Activated CD4-positive, alpha-beta memory T cell treated with anti-CD3 and anti-CD28 coated beads, Interleukin-2, amount 10 ng/mL, durations not matched to agents 7 days and 5 days (primary cell): ENCODE measurements around the gene PRKAR2A. TPM values are rescaled to one million over a fixed set of nuclear protein-coding genes. Genes with fewer than 3 reads are reported as not detected.
A peak's percentile ranks its signal among the peaks of the same experiment; 100 is the strongest.
"Not testable (repeated sequence)": the region's sequence is repeated elsewhere in the genome, so short reads cannot be mapped to it uniquely, and the experiment has no call there.

Experiments
- CTCF ChIA-PET: fragments of 350-600 bp; sonication (Branson Sonifier 250); formaldehyde crosslinking; loops from one replicate; lab custom pipeline; 2021; ENCODE audit warnings: antibody characterized with exemption, inconsistent platforms; lab: Charles Lee
- POLR2A ChIA-PET: fragments of 350-600 bp; sonication (Branson Sonifier 250); formaldehyde crosslinking; loops from one replicate; lab custom pipeline; 2021; ENCODE audit warnings: antibody characterized with exemption; lab: Charles Lee
- DNase-seq: peaks from one replicate; pipeline ENCODE4 v3.0.0-alpha.2; 2020
- H3K27ac Mint-ChIP-seq: one replicate; pipeline ENCODE4 v1.8.0; 2021; ENCODE audit warnings: mild to moderate bottlenecking, mixed read lengths
- H3K27me3 Mint-ChIP-seq: one replicate; pipeline ENCODE4 v1.8.0; 2021; ENCODE audit warnings: mixed read lengths
- H3K36me3 Mint-ChIP-seq: one replicate; pipeline ENCODE4 v1.8.0; 2021; ENCODE audit warnings: low read depth, mixed read lengths
- H3K4me1 Mint-ChIP-seq: one replicate; pipeline ENCODE4 v1.8.0; 2021; ENCODE audit warnings: mixed read lengths
- H3K4me3 Mint-ChIP-seq: one replicate; pipeline ENCODE4 v1.8.0; 2021; ENCODE audit warnings: mild to moderate bottlenecking, mixed read lengths
- H3K9me3 Mint-ChIP-seq: one replicate; pipeline ENCODE4 v1.8.0; 2021; ENCODE audit warnings: mixed read lengths
- total RNA-seq, 2 experiments: library from RNA; stranded (reverse); gene quantifications; one replicate each; pipeline ENCODE4 v1.2.3, GENCODE V29; 2021

The PRKAR2A gene
- total RNA-seq, 2 experiments from 2014 or later: 28.3 to 29.7 TPM

GRCh38 chr3:48830715-48831114 is 17.0 kb downstream of the PRKAR2A start:
- Mint-ChIP-seq H3K4me3 (no peak overlapping the region), H3K27ac (no peak overlapping the region), H3K4me1 (no peaks in the 10 kb centered on the region), H3K27me3 (no peaks in the 10 kb centered on the region), H3K9me3 (no peaks in the 10 kb centered on the region), H3K36me3 (peaks cover 5% of the 10 kb centered on the region)
- CTCF ChIA-PET: no interaction called here
- no peak for DNase-seq
- POLR2A ChIA-PET: no interaction called here

GRCh38 chr3:48829525-48829924 is 18.1 kb downstream of the PRKAR2A start:
- H3K4me3 Mint-ChIP-seq, H3K9me3 Mint-ChIP-seq, H3K27me3 Mint-ChIP-seq, H3K36me3 Mint-ChIP-seq, POLR2A ChIA-PET, DNase-seq, CTCF ChIA-PET, H3K27ac Mint-ChIP-seq, H3K4me1 Mint-ChIP-seq: not testable (repeated sequence)

- H3K9me3 Mint-ChIP-seq, DNase-seq, H3K36me3 Mint-ChIP-seq, H3K27ac Mint-ChIP-seq, H3K27me3 Mint-ChIP-seq, H3K4me3 Mint-ChIP-seq, H3K4me1 Mint-ChIP-seq: not testable (repeated sequence)
- ChIA-PET CTCF (interaction anchor here (0.6 kb wide), 1 partner anchor 989 kb away, joined by 4 read pairs; no protein-coding TSS in a partner anchor), POLR2A (interaction anchor here (1.0 kb wide), 1 partner anchor 265 kb away, joined by 3 read pairs; no protein-coding TSS in a partner anchor)
Observed at GRCh38 chr3:48827874-48828273, 19.8 kb downstream of the PRKAR2A start.

- Mint-ChIP-seq H3K9me3 (no peaks in the 10 kb centered on the region), H3K4me3 (no peak overlapping the region), H3K36me3 (no peaks in the 10 kb centered on the region), H3K27ac (no peak overlapping the region), H3K4me1 (no peaks in the 10 kb centered on the region), H3K27me3 (no peaks in the 10 kb centered on the region)
- no peak for DNase-seq
- POLR2A ChIA-PET: no interaction called here
- CTCF ChIA-PET: interaction anchor here (0.7 kb wide), 1 partner anchor 60 kb away, joined by 3 read pairs; no protein-coding TSS in a partner anchor
Observed at GRCh38 chr3:48826451-48826850, 21.2 kb downstream of the PRKAR2A start.

GRCh38 chr3:48820612-48821324 is 26.9 kb downstream of the PRKAR2A start:
- Mint-ChIP-seq H3K4me3 (no peak overlapping the region), H3K4me1 (peaks cover 9% of the 10 kb centered on the region), H3K9me3 (no peaks in the 10 kb centered on the region), H3K36me3 (peaks cover 3% of the 10 kb centered on the region), H3K27ac (no peak overlapping the region), H3K27me3 (no peaks in the 10 kb centered on the region)
- CTCF ChIA-PET: interaction anchor here (0.7 kb wide), 1 partner anchor 12 kb away, joined by 3 read pairs; no protein-coding TSS in a partner anchor
- POLR2A ChIA-PET: no interaction called here
- no peak for DNase-seq

GRCh38 chr3:48819234-48820221 is 28.1 kb downstream of the PRKAR2A start:
- no peak for DNase-seq
- Mint-ChIP-seq H3K4me1 (peaks cover 10% of the 10 kb centered on the region), H3K36me3 (peaks cover 3% of the 10 kb centered on the region), H3K27me3 (no peaks in the 10 kb centered on the region), H3K9me3 (no peaks in the 10 kb centered on the region), H3K4me3 (no peak overlapping the region), H3K27ac (no peak overlapping the region)
- POLR2A ChIA-PET: interaction anchor here (1.0 kb wide), 1 partner anchor 100 kb away, joined by 3 read pairs; no protein-coding TSS in a partner anchor
- CTCF ChIA-PET: interaction anchor here (1.1 kb wide), 1 partner anchor 720 kb away, joined by 3 read pairs; no protein-coding TSS in a partner anchor

GRCh38 chr3:48811524-48811923 is 36.1 kb downstream of the PRKAR2A start:
- Mint-ChIP-seq H3K27me3 (no peaks in the 10 kb centered on the region), H3K36me3 (peaks cover 17% of the 10 kb centered on the region), H3K4me3 (no peak overlapping the region), H3K4me1 (peaks cover 31% of the 10 kb centered on the region), H3K9me3 (peaks cover 11% of the 10 kb centered on the region), H3K27ac (peak overlapping the region; percentile 88)
- DNase-seq: no peak
- CTCF ChIA-PET: interaction anchor here (1.1 kb wide), 1 partner anchor 87 kb away, joined by 3 read pairs; no protein-coding TSS in a partner anchor
- POLR2A ChIA-PET: interaction anchor here (1.6 to 2.6 kb wide), 3 partner anchors 36 to 210 kb away, joined by 3 to 13 read pairs (median 7); partner anchors contain the start of genes ARIH2 and PRKAR2A

GRCh38 chr3:48804930-48805329 is 42.7 kb downstream of the PRKAR2A start:
- no peak overlapping the region for H3K27ac Mint-ChIP-seq
- no peak for DNase-seq
- POLR2A ChIA-PET: no interaction called here
- H3K9me3 Mint-ChIP-seq: no peaks in the 10 kb centered on the region
- H3K4me3 Mint-ChIP-seq: no peak overlapping the region
- CTCF ChIA-PET: no interaction called here
- H3K36me3 Mint-ChIP-seq: peaks cover 7% of the 10 kb centered on the region
- H3K4me1 Mint-ChIP-seq: peaks cover 4% of the 10 kb centered on the region
- H3K27me3 Mint-ChIP-seq: no peaks in the 10 kb centered on the region

- CTCF ChIA-PET: interaction anchor here (0.6 kb wide), 1 partner anchor 1311 kb away, joined by 4 read pairs; no protein-coding TSS in a partner anchor
- H3K4me3 Mint-ChIP-seq, POLR2A ChIA-PET, H3K9me3 Mint-ChIP-seq, H3K27ac Mint-ChIP-seq, H3K36me3 Mint-ChIP-seq, DNase-seq, H3K27me3 Mint-ChIP-seq, H3K4me1 Mint-ChIP-seq: not testable (repeated sequence)
Observed at GRCh38 chr3:48800831-48801230, 46.8 kb downstream of the PRKAR2A start.

- H3K36me3 Mint-ChIP-seq: peaks cover 4% of the 10 kb centered on the region
- no peaks in the 10 kb centered on the region for H3K4me1 Mint-ChIP-seq
- H3K27ac Mint-ChIP-seq: no peak overlapping the region
- DNase-seq: no peak
- ChIA-PET POLR2A (no interaction called here), CTCF (no interaction called here)
- no peaks in the 10 kb centered on the region for H3K27me3 Mint-ChIP-seq
- H3K9me3 Mint-ChIP-seq: no peaks in the 10 kb centered on the region
- no peak overlapping the region for H3K4me3 Mint-ChIP-seq
Observed at GRCh38 chr3:48798998-48799397, 48.7 kb downstream of the PRKAR2A start.

GRCh38 chr3:48797626-48798025 is 50.0 kb downstream of the PRKAR2A start:
- Mint-ChIP-seq H3K36me3 (peaks cover 3% of the 10 kb centered on the region), H3K27me3 (no peaks in the 10 kb centered on the region), H3K27ac (no peak overlapping the region), H3K9me3 (no peaks in the 10 kb centered on the region), H3K4me3 (no peak overlapping the region), H3K4me1 (no peaks in the 10 kb centered on the region)
- ChIA-PET CTCF (no interaction called here), POLR2A (no interaction called here)
- DNase-seq: no peak

- POLR2A ChIA-PET: no interaction called here
- DNase-seq: no peak
- peaks cover 2% of the 10 kb centered on the region for H3K36me3 Mint-ChIP-seq
- H3K27ac Mint-ChIP-seq: no peak overlapping the region
- no peaks in the 10 kb centered on the region for H3K27me3 Mint-ChIP-seq
- no peaks in the 10 kb centered on the region for H3K9me3 Mint-ChIP-seq
- H3K4me3 Mint-ChIP-seq: no peak overlapping the region
- no peaks in the 10 kb centered on the region for H3K4me1 Mint-ChIP-seq
- CTCF ChIA-PET: interaction anchor here (0.7 kb wide), 2 partner anchors 8 to 28 kb away, joined by 3 to 5 read pairs; no protein-coding TSS in a partner anchor
Observed at GRCh38 chr3:48795997-48796732, 51.5 kb downstream of the PRKAR2A start.
